ENCODE results near the gene MINK1. TPM values are rescaled to one million over a fixed set of nuclear protein-coding genes. Genes with fewer than 3 reads are reported as not detected.
"Not testable (repeated sequence)": the region's sequence is repeated elsewhere in the genome, so short reads cannot be mapped to it uniquely, and the experiment has no call there.

The MINK1 gene
- total RNA-seq, 2 experiments from 2014 or later: 40.6 to 62.5 TPM

DNA sequence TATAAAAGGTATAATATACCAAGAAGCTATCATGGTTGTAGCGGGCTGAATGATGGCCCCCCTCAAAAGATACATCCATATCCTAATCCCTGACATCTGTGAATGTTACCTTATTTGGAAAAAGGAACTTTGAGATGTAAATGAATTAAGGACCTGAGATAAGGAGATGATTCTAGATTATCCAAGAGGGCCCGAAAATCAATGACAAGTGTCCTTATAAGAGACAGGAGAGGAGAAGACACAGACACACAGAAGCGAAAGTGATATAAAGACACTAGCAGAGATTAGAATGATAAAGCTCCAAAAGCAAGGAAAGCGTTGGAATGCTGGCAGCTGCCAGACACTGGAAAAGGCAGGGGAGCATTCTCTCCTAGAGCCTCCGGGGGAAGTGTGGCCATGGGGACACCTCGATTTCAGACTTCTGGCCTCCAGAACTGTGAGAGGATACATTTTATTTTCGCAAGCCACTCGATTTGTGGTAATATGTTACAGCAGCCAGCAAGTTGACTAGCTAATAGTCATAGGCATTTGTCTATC lies 86.4 kb downstream of the MINK1 start:
- Histone ChIP-seq H3K4me3 (ENCODE audit: low read depth, low read length, poor library complexity, severe bottlenecking) (no peak overlapping the region), H4K20me1 (ENCODE audit: insufficient read depth, low read length) (no peaks in the 10 kb centered on the region), H3K4me1 (ENCODE audit: insufficient read depth, low read length, poor library complexity, severe bottlenecking) (no peaks in the 10 kb centered on the region), H3K79me2 (ENCODE audit: insufficient read depth, low read depth, low read length) (no peaks in the 10 kb centered on the region), H3K4me2 (ENCODE audit: low read length) (no peak overlapping the region), H3K9me3 (ENCODE audit: low read length) (no peaks in the 10 kb centered on the region), H3K36me3 (ENCODE audit: insufficient read depth, low read length) (no peaks in the 10 kb centered on the region), H3K9me2 (ENCODE audit: insufficient read depth, low read length) (no peaks in the 10 kb centered on the region), H3K27ac (ENCODE audit: low read depth, low read length, poor library complexity, severe bottlenecking) (no peak overlapping the region), H2AFZ (ENCODE audit: low read length) (no peak overlapping the region)
- POLR2A ChIA-PET: no interaction called here
- no peak for DNase-seq (ENCODE audit: low spot score)
- BruUV-seq (replicated peaks): no TSS peak
- CTCF ChIA-PET (ENCODE audit: unreplicated experiment): no interaction called here
- intact Hi-C loops (cut with micrococcal nuclease; ENCODE audit: unreplicated experiment): no loop called here
- TF ChIP-seq EZH2phosphoT487 (IDR thresholded peaks at IDR 0.05; ENCODE audit: borderline replicate concordance, low read depth, low read length): no peak
- TF ChIP-seq, protein P1, sequence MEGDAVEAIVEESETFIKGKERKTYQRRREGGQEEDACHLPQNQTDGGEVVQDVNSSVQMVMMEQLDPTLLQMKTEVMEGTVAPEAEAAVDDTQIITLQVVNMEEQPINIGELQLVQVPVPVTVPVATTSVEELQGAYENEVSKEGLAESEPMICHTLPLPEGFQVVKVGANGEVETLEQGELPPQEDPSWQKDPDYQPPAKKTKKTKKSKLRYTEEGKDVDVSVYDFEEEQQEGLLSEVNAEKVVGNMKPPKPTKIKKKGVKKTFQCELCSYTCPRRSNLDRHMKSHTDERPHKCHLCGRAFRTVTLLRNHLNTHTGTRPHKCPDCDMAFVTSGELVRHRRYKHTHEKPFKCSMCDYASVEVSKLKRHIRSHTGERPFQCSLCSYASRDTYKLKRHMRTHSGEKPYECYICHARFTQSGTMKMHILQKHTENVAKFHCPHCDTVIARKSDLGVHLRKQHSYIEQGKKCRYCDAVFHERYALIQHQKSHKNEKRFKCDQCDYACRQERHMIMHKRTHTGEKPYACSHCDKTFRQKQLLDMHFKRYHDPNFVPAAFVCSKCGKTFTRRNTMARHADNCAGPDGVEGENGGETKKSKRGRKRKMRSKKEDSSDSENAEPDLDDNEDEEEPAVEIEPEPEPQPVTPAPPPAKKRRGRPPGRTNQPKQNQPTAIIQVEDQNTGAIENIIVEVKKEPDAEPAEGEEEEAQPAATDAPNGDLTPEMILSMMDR (conservative IDR thresholded peaks at IDR 0.05; ENCODE audit: low read length): no peak

DNA sequence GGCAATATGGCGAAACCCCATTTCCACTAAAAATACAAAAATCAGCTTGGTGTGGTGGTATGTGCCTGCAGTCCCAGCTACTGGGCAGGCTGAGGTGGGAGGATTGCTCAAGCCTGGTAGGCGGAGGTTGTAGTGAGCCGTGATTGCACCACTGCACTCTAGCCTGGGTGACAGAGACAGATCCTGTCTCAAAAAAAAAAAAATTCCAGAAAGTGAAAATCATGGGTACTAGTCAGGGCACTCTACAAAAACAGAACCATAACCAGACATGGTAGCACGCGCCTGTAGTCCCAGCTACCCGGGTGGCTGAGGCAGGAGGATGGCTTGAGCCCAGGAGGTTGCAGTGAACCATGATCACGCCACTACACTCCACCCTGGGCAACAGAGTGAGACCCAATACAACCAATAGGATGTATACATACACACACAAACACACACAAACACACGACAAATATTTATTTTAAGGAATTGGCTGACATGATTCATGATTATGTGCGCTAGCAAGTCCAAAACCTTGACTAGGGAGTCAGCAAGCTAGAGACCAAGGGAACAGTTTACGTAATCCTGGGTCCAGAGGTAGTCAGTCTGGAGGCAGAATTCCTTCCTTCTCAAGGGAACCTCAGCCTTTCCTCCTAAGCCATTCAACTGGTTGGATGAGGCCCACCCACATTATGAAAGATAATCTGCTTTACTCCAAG lies 87.4 kb downstream of the MINK1 start:
- ChIA-PET CTCF (ENCODE audit: unreplicated experiment) (no interaction called here), POLR2A (no interaction called here)
- no peak for TF ChIP-seq EZH2phosphoT487 (IDR thresholded peaks at IDR 0.05; ENCODE audit: borderline replicate concordance, low read depth, low read length)
- TF ChIP-seq, protein P1 (conservative IDR thresholded peaks at IDR 0.05; ENCODE audit: low read length): no peak
- Histone ChIP-seq H3K4me3 (ENCODE audit: low read depth, low read length, poor library complexity, severe bottlenecking) (no peak overlapping the region), H3K4me2 (ENCODE audit: low read length) (no peak overlapping the region), H3K79me2 (ENCODE audit: insufficient read depth, low read depth, low read length) (no peaks in the 10 kb centered on the region), H3K27ac (ENCODE audit: low read depth, low read length, poor library complexity, severe bottlenecking) (no peak overlapping the region), H4K20me1 (ENCODE audit: insufficient read depth, low read length) (no peaks in the 10 kb centered on the region), H3K36me3 (ENCODE audit: insufficient read depth, low read length) (no peaks in the 10 kb centered on the region), H3K9me2 (ENCODE audit: insufficient read depth, low read length) (no peaks in the 10 kb centered on the region), H2AFZ (ENCODE audit: low read length) (no peak overlapping the region), H3K4me1 (ENCODE audit: insufficient read depth, low read length, poor library complexity, severe bottlenecking) (no peaks in the 10 kb centered on the region), H3K9me3 (ENCODE audit: low read length) (no peaks in the 10 kb centered on the region)
- DNase-seq (ENCODE audit: low spot score): no peak
- intact Hi-C loops (cut with micrococcal nuclease; ENCODE audit: unreplicated experiment): no loop called here
- BruUV-seq (replicated peaks): no TSS peak

DNA sequence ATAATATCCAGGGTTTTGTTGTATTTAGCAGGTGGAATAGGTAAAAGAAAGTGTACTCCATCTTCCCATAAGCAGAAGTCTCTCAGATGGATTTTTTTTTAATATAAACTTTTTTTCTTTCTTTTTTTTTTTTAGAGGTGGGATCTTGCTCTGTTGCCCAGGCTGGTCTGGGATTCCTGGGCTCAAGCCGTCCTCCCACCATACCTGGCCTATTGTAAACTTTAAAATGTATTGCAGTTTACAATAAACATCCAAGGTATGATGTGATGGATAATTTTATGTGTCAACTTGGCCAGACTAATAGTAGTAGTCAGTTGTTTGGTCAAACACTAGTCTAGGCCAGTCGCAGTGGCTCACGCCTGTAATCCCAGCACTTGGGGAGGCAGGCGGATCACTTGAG lies 88.2 kb downstream of the MINK1 start:
- Histone ChIP-seq H3K9me3 (ENCODE audit: low read length) (no peaks in the 10 kb centered on the region), H3K9me2 (ENCODE audit: insufficient read depth, low read length) (no peaks in the 10 kb centered on the region), H3K27ac (ENCODE audit: low read depth, low read length, poor library complexity, severe bottlenecking) (no peak overlapping the region), H2AFZ (ENCODE audit: low read length) (no peak overlapping the region), H3K4me1 (ENCODE audit: insufficient read depth, low read length, poor library complexity, severe bottlenecking) (no peaks in the 10 kb centered on the region), H4K20me1 (ENCODE audit: insufficient read depth, low read length) (no peaks in the 10 kb centered on the region), H3K4me2 (ENCODE audit: low read length) (no peak overlapping the region), H3K36me3 (ENCODE audit: insufficient read depth, low read length) (no peaks in the 10 kb centered on the region), H3K79me2 (ENCODE audit: insufficient read depth, low read depth, low read length) (no peaks in the 10 kb centered on the region), H3K4me3 (ENCODE audit: low read depth, low read length, poor library complexity, severe bottlenecking) (no peak overlapping the region)
- no peak for TF ChIP-seq EZH2phosphoT487 (IDR thresholded peaks at IDR 0.05; ENCODE audit: borderline replicate concordance, low read depth, low read length)
- TF ChIP-seq, protein P1 (conservative IDR thresholded peaks at IDR 0.05; ENCODE audit: low read length): no peak
- no TSS peak for BruUV-seq (replicated peaks)
- CTCF ChIA-PET (ENCODE audit: unreplicated experiment): no interaction called here
- POLR2A ChIA-PET: no interaction called here
- DNase-seq (ENCODE audit: low spot score): no peak
- intact Hi-C loops (cut with micrococcal nuclease; ENCODE audit: unreplicated experiment): no loop called here

DNA sequence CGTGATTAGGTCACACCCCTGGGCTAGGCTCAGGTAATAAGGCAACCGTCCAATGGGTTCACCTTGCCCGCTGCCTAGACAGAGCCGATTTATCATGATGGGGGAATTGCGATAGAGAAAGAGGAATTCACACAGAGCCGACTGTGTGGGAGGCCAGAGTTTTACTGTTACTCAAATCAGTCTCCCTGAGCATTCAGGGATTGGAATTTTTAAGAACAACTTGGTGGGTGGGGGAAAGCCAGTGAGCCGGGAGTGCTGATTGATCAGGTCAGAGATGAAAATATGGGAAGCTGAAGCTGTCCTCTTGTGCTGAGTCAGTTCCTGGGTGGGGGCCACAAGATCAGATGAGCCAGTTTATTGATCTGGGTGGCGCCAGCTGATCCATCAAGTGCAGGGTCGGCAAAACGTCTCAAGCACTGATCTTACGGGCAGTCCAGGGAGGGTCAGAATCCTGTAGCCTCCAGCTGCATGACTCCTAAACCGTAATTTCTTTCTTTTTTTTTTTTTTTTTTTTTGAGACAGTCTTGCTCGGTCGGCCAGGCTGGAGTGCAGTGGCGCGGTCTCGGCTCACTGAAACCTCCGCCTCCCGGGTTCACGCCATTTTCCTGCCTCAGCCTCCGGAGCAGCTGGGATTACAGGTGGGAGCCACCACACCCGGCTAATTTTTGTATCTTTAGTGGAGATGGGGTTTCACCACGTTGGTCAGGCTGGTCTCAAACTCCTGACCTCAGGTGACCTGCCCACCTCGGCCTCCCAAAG lies 93.6 kb downstream of the MINK1 start:
- POLR2A ChIA-PET: interaction anchor here (0.7 kb wide), 1 partner anchor 349 kb away, joined by 3 read pairs; no protein-coding TSS in a partner anchor
- H3K9me3 ChIP-seq (ENCODE audit: low read length); BruUV-seq (replicated peaks); H3K9me2 ChIP-seq (ENCODE audit: insufficient read depth, low read length); H3K4me1 ChIP-seq (ENCODE audit: insufficient read depth, low read length, poor library complexity, severe bottlenecking); CTCF ChIA-PET (ENCODE audit: unreplicated experiment); intact Hi-C loops (cut with micrococcal nuclease; ENCODE audit: unreplicated experiment); H3K27ac ChIP-seq (ENCODE audit: low read depth, low read length, poor library complexity, severe bottlenecking); H2AFZ ChIP-seq (ENCODE audit: low read length); H3K4me3 ChIP-seq (ENCODE audit: low read depth, low read length, poor library complexity, severe bottlenecking); H4K20me1 ChIP-seq (ENCODE audit: insufficient read depth, low read length); DNase-seq (ENCODE audit: low spot score); H3K4me2 ChIP-seq (ENCODE audit: low read length); H3K79me2 ChIP-seq (ENCODE audit: insufficient read depth, low read depth, low read length): not testable (repeated sequence)
- peaks cover 14% of the 10 kb centered on the region for H3K36me3 ChIP-seq (ENCODE audit: insufficient read depth, low read length)
